ENCODE results near the gene FAM53A.

DNA sequence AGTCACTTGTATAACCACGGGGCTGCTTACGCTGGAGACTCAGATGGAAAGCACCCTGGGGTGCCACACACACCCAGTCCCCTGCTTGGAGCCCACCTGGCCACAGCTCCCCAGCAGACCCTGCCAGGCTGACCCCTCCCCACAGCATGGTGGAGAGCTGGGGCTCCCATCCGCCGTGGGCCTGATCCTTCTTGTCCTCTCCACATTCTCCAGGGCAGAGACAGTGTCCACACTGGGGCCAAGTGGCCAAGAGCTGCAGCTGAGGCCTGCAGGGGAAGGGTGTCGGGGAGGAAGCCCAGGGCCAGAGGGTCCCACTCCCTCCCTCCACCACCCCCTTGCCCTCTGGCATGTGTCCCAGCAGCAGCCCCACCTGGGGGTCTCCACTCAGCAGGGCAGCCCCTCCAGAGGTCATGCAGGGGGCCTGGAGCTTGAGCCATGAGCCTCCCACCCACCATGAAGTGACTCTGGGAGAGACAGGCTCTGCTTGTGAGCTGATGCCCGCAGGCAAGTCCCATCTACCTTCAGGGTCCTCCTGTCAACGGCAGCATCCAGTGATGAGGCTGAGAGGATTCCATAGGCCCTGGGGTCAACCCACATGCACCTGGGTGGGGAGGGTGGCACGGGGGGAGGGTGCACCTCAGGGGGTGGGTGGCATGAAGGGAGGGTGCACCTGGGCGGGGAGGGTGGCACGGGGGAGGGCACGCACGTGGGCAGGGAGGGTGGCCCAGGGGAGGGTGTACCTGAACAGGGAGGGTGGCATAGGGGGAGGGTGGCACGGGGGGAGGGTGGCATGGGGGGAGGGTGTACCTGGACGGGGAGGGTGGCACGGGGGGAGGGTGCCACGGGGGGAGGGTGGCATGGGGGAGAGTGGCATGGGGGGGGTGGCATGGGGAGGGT is 56.4 kb downstream of the FAM53A start:
- TF ChIP-seq, protein P1, sequence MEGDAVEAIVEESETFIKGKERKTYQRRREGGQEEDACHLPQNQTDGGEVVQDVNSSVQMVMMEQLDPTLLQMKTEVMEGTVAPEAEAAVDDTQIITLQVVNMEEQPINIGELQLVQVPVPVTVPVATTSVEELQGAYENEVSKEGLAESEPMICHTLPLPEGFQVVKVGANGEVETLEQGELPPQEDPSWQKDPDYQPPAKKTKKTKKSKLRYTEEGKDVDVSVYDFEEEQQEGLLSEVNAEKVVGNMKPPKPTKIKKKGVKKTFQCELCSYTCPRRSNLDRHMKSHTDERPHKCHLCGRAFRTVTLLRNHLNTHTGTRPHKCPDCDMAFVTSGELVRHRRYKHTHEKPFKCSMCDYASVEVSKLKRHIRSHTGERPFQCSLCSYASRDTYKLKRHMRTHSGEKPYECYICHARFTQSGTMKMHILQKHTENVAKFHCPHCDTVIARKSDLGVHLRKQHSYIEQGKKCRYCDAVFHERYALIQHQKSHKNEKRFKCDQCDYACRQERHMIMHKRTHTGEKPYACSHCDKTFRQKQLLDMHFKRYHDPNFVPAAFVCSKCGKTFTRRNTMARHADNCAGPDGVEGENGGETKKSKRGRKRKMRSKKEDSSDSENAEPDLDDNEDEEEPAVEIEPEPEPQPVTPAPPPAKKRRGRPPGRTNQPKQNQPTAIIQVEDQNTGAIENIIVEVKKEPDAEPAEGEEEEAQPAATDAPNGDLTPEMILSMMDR (conservative IDR thresholded peaks at IDR 0.05) = no peak
- TF ChIP-seq ZFX (IDR thresholded peaks at IDR 0.05) = no peak
